Smooth muscle cell (in vitro differentiated cells): ENCODE measurements around the gene GRHL1. TPM values are rescaled to one million over a fixed set of nuclear protein-coding genes. Genes with fewer than 3 reads are reported as not detected.
"Not testable (repeated sequence)": the region's sequence is repeated elsewhere in the genome, so short reads cannot be mapped to it uniquely, and the experiment has no call there.

Experiments used
- DNase-seq: peaks from one replicate; lab custom pipeline; 2025; ENCODE audit not compliant: unreplicated experiment; lab: John Stamatoyannopoulos, UW
- H2AFZ ChIP-seq: fragments of 200-600 bp; sonication (generic); 2 replicates; pipeline ENCODE4 v1.6.0; 2016; ENCODE audit warnings: antibody characterized with exemption, low read depth, mild to moderate bottlenecking
- H3F3A ChIP-seq: fragments of 200-600 bp; sonication (generic); 2 replicates; pipeline ENCODE4 v1.6.0; 2017; ENCODE audit warnings: antibody characterized with exemption, low read depth
- H3K27ac ChIP-seq: fragments of 200-600 bp; sonication (generic); 2 replicates; pipeline ENCODE4 v1.5.1; 2016; ENCODE audit warnings: low read depth, mild to moderate bottlenecking
- H3K27me3 ChIP-seq: fragments of 200-600 bp; sonication (generic); 2 replicates; pipeline ENCODE4 v1.6.1; 2016; ENCODE audit warnings: low read depth, mild to moderate bottlenecking
- H3K36me3 ChIP-seq: fragments of 200-600 bp; sonication (generic); 2 replicates; pipeline ENCODE4 v1.5.1; 2016; ENCODE audit warnings: low read depth
- H3K4me1 ChIP-seq: fragments of 200-600 bp; sonication (generic); 2 replicates; pipeline ENCODE4 v1.5.1; 2016; ENCODE audit warnings: low read depth
- H3K4me2 ChIP-seq: fragments of 200-600 bp; sonication (generic); 2 replicates; pipeline ENCODE4 v1.6.0; 2016; ENCODE audit warnings: mild to moderate bottlenecking
- H3K4me3 ChIP-seq: fragments of 200-600 bp; sonication (generic); 2 replicates; pipeline ENCODE4 v1.5.1; 2016; ENCODE audit warnings: mild to moderate bottlenecking
- H3K79me2 ChIP-seq: fragments of 200-600 bp; sonication (generic); 2 replicates; pipeline ENCODE4 v1.6.0; 2016; ENCODE audit warnings: low read depth, mild to moderate bottlenecking
- H3K9ac ChIP-seq: fragments of 200-600 bp; sonication (generic); 2 replicates; pipeline ENCODE4 v1.6.0; 2016; ENCODE audit warnings: low read depth
- H3K9me3 ChIP-seq: fragments of 200-600 bp; sonication (generic); replicated peaks from 2 replicates; pipeline ENCODE4 v1.5.1; 2016; ENCODE audit warnings: low read depth
- H4K20me1 ChIP-seq: fragments of 200-600 bp; sonication (generic); 2 replicates; pipeline ENCODE4 v1.6.0; 2016; ENCODE audit warnings: low read depth
- WGBS: methylation state at CpG from one replicate; pipeline ENCODE4 v1.1.7; 2016; ENCODE audit warnings: low lambda C conversion rate; 5-methylcytosine and 5-hydroxymethylcytosine counted together
- polyA plus RNA-seq: library from polyadenylated mRNA; unstranded; fragments of >200 nt; fragmentation: Nextera tagmentation; extraction: Ambion mirVana; gene quantifications from 2 replicates; pipeline ENCODE4 v1.2.1, GENCODE V29; 2016
- total RNA-seq: library from RNA; depleted of rRNA; stranded (reverse); fragments of >200 nt; gene quantifications from 2 replicates; pipeline ENCODE4 v1.2.3, GENCODE V29; 2014
- TF ChIP-seq, protein P1 (sequence below): fragments of 200-600 bp; sonication (generic); IDR thresholded peaks from 2 replicates; pipeline ENCODE4 v1.5.1; 2017; ENCODE audit warnings: borderline replicate concordance, mild to moderate bottlenecking, antibody characterized with exemption; ENCODE audit not compliant: insufficient read depth, poor library complexity, severe bottlenecking

GRHL1 gene
- total and polyA plus RNA-seq, 2 experiments from 2014 or later = 2.0 to 26.8 TPM

DNA sequence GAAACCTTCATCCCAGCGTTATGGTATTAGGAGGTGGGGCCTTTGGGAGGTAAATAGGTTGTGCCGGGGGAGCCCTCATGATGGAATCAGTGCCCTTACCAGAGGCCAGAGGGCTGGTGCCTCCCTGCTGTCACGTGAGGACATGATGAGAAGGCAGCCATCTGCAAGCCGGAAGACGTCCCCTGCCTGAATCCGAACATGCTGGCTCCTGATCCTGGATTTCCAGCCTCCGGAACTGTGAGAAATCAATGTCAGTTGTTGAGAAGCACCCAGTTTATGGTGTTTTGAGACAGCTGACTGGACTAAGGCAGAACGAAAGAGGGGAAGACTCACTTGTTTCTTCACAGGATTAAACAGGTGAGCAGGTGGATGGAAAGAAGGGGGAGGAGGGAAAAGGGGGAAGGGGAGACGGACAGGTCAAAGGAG, 78.8 kb downstream of the GRHL1 start:
- H3K4me1 ChIP-seq = peaks cover 11% of the 10 kb centered on the region
- no peak for DNase-seq
- TF ChIP-seq, protein P1, sequence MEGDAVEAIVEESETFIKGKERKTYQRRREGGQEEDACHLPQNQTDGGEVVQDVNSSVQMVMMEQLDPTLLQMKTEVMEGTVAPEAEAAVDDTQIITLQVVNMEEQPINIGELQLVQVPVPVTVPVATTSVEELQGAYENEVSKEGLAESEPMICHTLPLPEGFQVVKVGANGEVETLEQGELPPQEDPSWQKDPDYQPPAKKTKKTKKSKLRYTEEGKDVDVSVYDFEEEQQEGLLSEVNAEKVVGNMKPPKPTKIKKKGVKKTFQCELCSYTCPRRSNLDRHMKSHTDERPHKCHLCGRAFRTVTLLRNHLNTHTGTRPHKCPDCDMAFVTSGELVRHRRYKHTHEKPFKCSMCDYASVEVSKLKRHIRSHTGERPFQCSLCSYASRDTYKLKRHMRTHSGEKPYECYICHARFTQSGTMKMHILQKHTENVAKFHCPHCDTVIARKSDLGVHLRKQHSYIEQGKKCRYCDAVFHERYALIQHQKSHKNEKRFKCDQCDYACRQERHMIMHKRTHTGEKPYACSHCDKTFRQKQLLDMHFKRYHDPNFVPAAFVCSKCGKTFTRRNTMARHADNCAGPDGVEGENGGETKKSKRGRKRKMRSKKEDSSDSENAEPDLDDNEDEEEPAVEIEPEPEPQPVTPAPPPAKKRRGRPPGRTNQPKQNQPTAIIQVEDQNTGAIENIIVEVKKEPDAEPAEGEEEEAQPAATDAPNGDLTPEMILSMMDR = no peak
- H3K4me2 ChIP-seq = no peak overlapping the region
- H3K4me3 ChIP-seq = no peak overlapping the region
- no peak overlapping the region for H3K9ac ChIP-seq
- H3K27me3 ChIP-seq = no peaks in the 10 kb centered on the region
- H3K9me3 ChIP-seq = no peaks in the 10 kb centered on the region
- no peaks in the 10 kb centered on the region for H3F3A ChIP-seq
- no peaks in the 10 kb centered on the region for H4K20me1 ChIP-seq
- H2AFZ ChIP-seq = no peak overlapping the region
- H3K79me2 ChIP-seq = no peaks in the 10 kb centered on the region
- H3K27ac ChIP-seq = no peak overlapping the region
- H3K36me3 ChIP-seq = no peaks in the 10 kb centered on the region
- WGBS = 67% methylated on average over 9 of the region's 9 CpGs

DNA sequence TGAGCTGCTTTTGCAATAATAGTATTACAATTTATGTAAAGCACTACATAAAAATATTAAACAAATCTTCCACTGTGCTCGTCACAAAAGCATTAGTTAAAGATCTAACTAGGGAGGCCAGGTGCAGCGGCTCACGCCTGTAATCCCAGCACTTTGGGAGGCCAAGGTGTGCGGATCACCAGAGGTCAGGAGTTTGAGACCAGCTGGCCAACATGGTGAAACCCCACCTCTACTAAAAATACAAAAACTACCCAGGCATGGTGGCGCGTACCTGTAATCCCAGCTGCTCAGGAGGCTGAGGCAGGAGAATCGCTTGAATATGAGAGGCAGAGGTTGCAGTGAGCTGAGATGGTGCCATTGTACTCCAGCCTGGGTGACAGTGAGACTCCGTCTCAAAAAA, 79.3 kb downstream of the GRHL1 start:
- not testable (repeated sequence) for H3K9me3 ChIP-seq, H4K20me1 ChIP-seq, H3K27me3 ChIP-seq, H3F3A ChIP-seq, H3K36me3 ChIP-seq, H2AFZ ChIP-seq, H3K9ac ChIP-seq, H3K27ac ChIP-seq, DNase-seq, H3K4me3 ChIP-seq, H3K4me2 ChIP-seq, H3K79me2 ChIP-seq
- H3K4me1 ChIP-seq = peaks cover 11% of the 10 kb centered on the region
- 93% methylated on average over 8 of the region's 8 CpGs for WGBS

DNA sequence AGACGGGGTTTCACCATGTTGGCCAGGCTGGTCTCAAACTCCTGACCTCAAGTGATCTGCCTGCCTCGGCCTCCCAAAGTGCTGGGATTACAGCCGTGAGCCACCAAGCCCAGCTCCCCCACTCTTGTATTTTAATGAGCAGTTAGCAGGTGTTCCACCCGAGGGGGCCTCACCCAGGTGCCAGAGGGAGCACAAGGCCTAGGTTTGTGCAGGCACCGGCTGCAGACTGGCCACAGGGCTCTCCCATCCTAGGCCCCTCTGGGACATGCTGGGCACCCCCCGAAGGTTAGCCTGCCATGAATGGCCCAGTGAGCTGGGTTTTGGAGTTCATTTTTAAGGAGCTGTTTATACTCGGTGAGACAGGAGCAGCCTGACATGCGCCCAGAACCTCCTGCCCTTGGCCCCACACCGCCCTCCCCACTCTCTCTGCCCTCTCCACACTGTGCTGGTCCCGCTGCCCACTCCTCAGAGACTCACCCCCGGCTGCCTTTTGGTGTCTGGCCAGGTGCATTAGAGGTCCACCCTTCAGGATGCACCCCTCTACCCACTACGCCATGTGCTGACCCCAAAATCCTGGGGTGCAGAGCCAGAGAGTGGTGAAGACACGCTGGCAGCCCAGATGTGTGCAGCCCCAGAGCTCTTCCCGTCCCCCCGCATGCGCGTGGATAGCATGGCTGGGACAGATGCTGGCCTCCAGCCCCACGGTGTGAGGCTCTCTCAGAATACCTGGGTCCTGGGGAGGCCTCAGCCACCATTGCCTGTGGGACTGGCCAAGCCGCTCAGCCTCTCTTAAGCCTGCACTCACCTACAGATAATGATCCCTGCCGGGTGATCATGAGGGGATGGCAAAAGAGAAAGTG, 80.6 kb downstream of the GRHL1 start:
- Histone ChIP-seq H3K9ac (no peak overlapping the region), H3K4me3 (no peak overlapping the region), H3K9me3 (no peaks in the 10 kb centered on the region), H2AFZ (no peak overlapping the region), H3K27me3 (no peaks in the 10 kb centered on the region), H4K20me1 (no peaks in the 10 kb centered on the region), H3K4me1 (peaks cover 11% of the 10 kb centered on the region), H3K27ac (no peak overlapping the region), H3K36me3 (no peaks in the 10 kb centered on the region), H3K4me2 (no peak overlapping the region), H3K79me2 (no peaks in the 10 kb centered on the region), H3F3A (no peaks in the 10 kb centered on the region)
- 91% methylated on average over 20 of the region's 20 CpGs for WGBS
- no peak for DNase-seq
- TF ChIP-seq, protein P1 = no peak

DNA sequence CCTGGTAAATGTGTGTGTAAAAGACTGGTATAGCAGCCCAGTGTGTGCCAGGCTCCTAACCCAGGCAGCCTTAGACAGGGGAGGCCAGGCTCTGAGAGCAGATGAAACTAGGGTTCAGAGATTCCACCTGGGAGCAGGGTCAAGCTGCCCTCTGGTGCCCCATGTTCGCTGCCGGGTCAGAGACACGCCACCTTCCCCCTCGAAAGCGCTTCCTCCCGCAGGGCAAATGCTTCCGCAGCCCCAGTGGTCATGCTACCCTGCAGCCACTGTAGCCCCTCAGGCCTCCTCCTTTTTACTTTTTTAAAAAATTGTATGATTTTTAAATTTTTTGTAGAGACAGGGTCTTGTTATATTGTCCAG, 81.2 kb downstream of the GRHL1 start:
- 90% methylated on average over 7 of the region's 7 CpGs for WGBS
- no peak for DNase-seq
- Histone ChIP-seq H3K27me3 (no peaks in the 10 kb centered on the region), H3K4me3 (no peak overlapping the region), H3K9ac (no peak overlapping the region), H3F3A (no peaks in the 10 kb centered on the region), H3K36me3 (no peaks in the 10 kb centered on the region), H3K27ac (no peak overlapping the region), H3K4me1 (peaks cover 11% of the 10 kb centered on the region), H3K4me2 (no peak overlapping the region), H2AFZ (no peak overlapping the region), H3K9me3 (no peaks in the 10 kb centered on the region), H3K79me2 (no peaks in the 10 kb centered on the region), H4K20me1 (no peaks in the 10 kb centered on the region)
- TF ChIP-seq, protein P1 = no peak
